Measurements from ENCODE around the gene ETV7.

The ETV7 gene

GRCh38 chr6:36384095-36384494, 3.4 kb downstream of the ETV7 start:
- H3K36me3 ChIP-seq (ENCODE audit: control insufficient read depth, insufficient read depth, low read length) = no peaks in the 10 kb centered on the region
- no peak overlapping the region for H3K4me3 ChIP-seq (ENCODE audit: extremely low read depth, insufficient read depth, low read length, poor library complexity, severe bottlenecking)
- peaks cover 14% of the 10 kb centered on the region for H3K4me1 ChIP-seq (ENCODE audit: control insufficient read depth, insufficient read depth, low read length, poor library complexity, severe bottlenecking)
- 79 to 82% methylated on average over 2 of the region's 2 CpGs for WGBS, 2 experiments (ENCODE audit: insufficient coverage in 2 of 2)
- H3K9me3 ChIP-seq (ENCODE audit: control insufficient read depth, low read length) = no peaks in the 10 kb centered on the region
- H3K27ac ChIP-seq (ENCODE audit: low read depth, low read length, severe bottlenecking) = no peak overlapping the region

GRCh38 chr6:36383606-36384005, 3.9 kb downstream of the ETV7 start:
- H3K27ac ChIP-seq (ENCODE audit: low read depth, low read length, severe bottlenecking) = no peak overlapping the region
- 60% methylated on average over 1 of the region's 2 CpGs; no CpG with 5 or more reads in 1 of the 2 experiments for WGBS, 2 experiments (ENCODE audit: insufficient coverage in 2 of 2)
- no peaks in the 10 kb centered on the region for H3K36me3 ChIP-seq (ENCODE audit: control insufficient read depth, insufficient read depth, low read length)
- H3K4me3 ChIP-seq (ENCODE audit: extremely low read depth, insufficient read depth, low read length, poor library complexity, severe bottlenecking) = no peak overlapping the region
- H3K9me3 ChIP-seq (ENCODE audit: control insufficient read depth, low read length) = no peaks in the 10 kb centered on the region
- peaks cover 14% of the 10 kb centered on the region for H3K4me1 ChIP-seq (ENCODE audit: control insufficient read depth, insufficient read depth, low read length, poor library complexity, severe bottlenecking)

- H3K4me3 ChIP-seq (ENCODE audit: extremely low read depth, insufficient read depth, low read length, poor library complexity, severe bottlenecking) = no peak overlapping the region
- no peaks in the 10 kb centered on the region for H3K9me3 ChIP-seq (ENCODE audit: control insufficient read depth, low read length)
- H3K4me1 ChIP-seq (ENCODE audit: control insufficient read depth, insufficient read depth, low read length, poor library complexity, severe bottlenecking) = peaks cover 14% of the 10 kb centered on the region
- H3K27ac ChIP-seq (ENCODE audit: low read depth, low read length, severe bottlenecking) = no peak overlapping the region
- no peaks in the 10 kb centered on the region for H3K36me3 ChIP-seq (ENCODE audit: control insufficient read depth, insufficient read depth, low read length)
- 84 to 100% methylated on average over 2 to 3 of the region's 4 CpGs for WGBS, 2 experiments (ENCODE audit: insufficient coverage in 2 of 2)
Observed at GRCh38 chr6:36382976-36383375, 4.5 kb downstream of the ETV7 start.

GRCh38 chr6:36381502-36382389, 5.7 kb downstream of the ETV7 start:
- no peak overlapping the region for H3K27ac ChIP-seq (ENCODE audit: low read depth, low read length, severe bottlenecking)
- 71 to 92% methylated on average over 4 to 6 of the region's 9 CpGs for WGBS, 2 experiments (ENCODE audit: insufficient coverage in 2 of 2)
- H3K9me3 ChIP-seq (ENCODE audit: control insufficient read depth, low read length) = no peaks in the 10 kb centered on the region
- H3K4me3 ChIP-seq (ENCODE audit: extremely low read depth, insufficient read depth, low read length, poor library complexity, severe bottlenecking) = no peak overlapping the region
- peaks cover 8% of the 10 kb centered on the region for H3K4me1 ChIP-seq (ENCODE audit: control insufficient read depth, insufficient read depth, low read length, poor library complexity, severe bottlenecking)
- H3K36me3 ChIP-seq (ENCODE audit: control insufficient read depth, insufficient read depth, low read length) = no peaks in the 10 kb centered on the region

GRCh38 chr6:36380166-36380565, 7.3 kb downstream of the ETV7 start:
- Histone ChIP-seq H3K36me3 (ENCODE audit: control insufficient read depth, insufficient read depth, low read length) (no peaks in the 10 kb centered on the region), H3K4me1 (ENCODE audit: control insufficient read depth, insufficient read depth, low read length, poor library complexity, severe bottlenecking) (peaks cover 8% of the 10 kb centered on the region), H3K9me3 (ENCODE audit: control insufficient read depth, low read length) (no peaks in the 10 kb centered on the region), H3K4me3 (ENCODE audit: extremely low read depth, insufficient read depth, low read length, poor library complexity, severe bottlenecking) (no peak overlapping the region), H3K27ac (ENCODE audit: low read depth, low read length, severe bottlenecking) (no peak overlapping the region)
- WGBS, 2 experiments (ENCODE audit: insufficient coverage in 2 of 2) = 93% methylated on average over 4 of the region's 4 CpGs

GRCh38 chr6:36378936-36379335, 8.5 kb downstream of the ETV7 start:
- Histone ChIP-seq H3K4me3 (ENCODE audit: extremely low read depth, insufficient read depth, low read length, poor library complexity, severe bottlenecking) (no peak overlapping the region), H3K4me1 (ENCODE audit: control insufficient read depth, insufficient read depth, low read length, poor library complexity, severe bottlenecking) (peaks cover 8% of the 10 kb centered on the region), H3K9me3 (ENCODE audit: control insufficient read depth, low read length) (no peaks in the 10 kb centered on the region), H3K27ac (ENCODE audit: low read depth, low read length, severe bottlenecking) (no peak overlapping the region), H3K36me3 (ENCODE audit: control insufficient read depth, insufficient read depth, low read length) (no peaks in the 10 kb centered on the region)
- WGBS, 2 experiments (ENCODE audit: insufficient coverage in 2 of 2) = 90% methylated on average over 9 to 10 of the region's 10 CpGs

GRCh38 chr6:36378243-36378920, 9.1 kb downstream of the ETV7 start:
- WGBS, 2 experiments (ENCODE audit: insufficient coverage in 2 of 2) = no CpG with 5 or more reads among the region's 4 CpGs
- no peak overlapping the region for H3K27ac ChIP-seq (ENCODE audit: low read depth, low read length, severe bottlenecking)
- no peaks in the 10 kb centered on the region for H3K9me3 ChIP-seq (ENCODE audit: control insufficient read depth, low read length)
- no peak overlapping the region for H3K4me3 ChIP-seq (ENCODE audit: extremely low read depth, insufficient read depth, low read length, poor library complexity, severe bottlenecking)
- no peaks in the 10 kb centered on the region for H3K36me3 ChIP-seq (ENCODE audit: control insufficient read depth, insufficient read depth, low read length)
- H3K4me1 ChIP-seq (ENCODE audit: control insufficient read depth, insufficient read depth, low read length, poor library complexity, severe bottlenecking) = peaks cover 4% of the 10 kb centered on the region

GRCh38 chr6:36377594-36377993, 9.9 kb downstream of the ETV7 start:
- H3K27ac ChIP-seq (ENCODE audit: low read depth, low read length, severe bottlenecking) = no peak overlapping the region
- H3K36me3 ChIP-seq (ENCODE audit: control insufficient read depth, insufficient read depth, low read length) = no peaks in the 10 kb centered on the region
- 73 to 87% methylated on average over 2 to 4 of the region's 5 CpGs for WGBS, 2 experiments (ENCODE audit: insufficient coverage in 2 of 2)
- H3K4me1 ChIP-seq (ENCODE audit: control insufficient read depth, insufficient read depth, low read length, poor library complexity, severe bottlenecking) = no peaks in the 10 kb centered on the region
- no peak overlapping the region for H3K4me3 ChIP-seq (ENCODE audit: extremely low read depth, insufficient read depth, low read length, poor library complexity, severe bottlenecking)
- no peaks in the 10 kb centered on the region for H3K9me3 ChIP-seq (ENCODE audit: control insufficient read depth, low read length)

- H3K9me3 ChIP-seq (ENCODE audit: control insufficient read depth, low read length) = no peaks in the 10 kb centered on the region
- H3K4me1 ChIP-seq (ENCODE audit: control insufficient read depth, insufficient read depth, low read length, poor library complexity, severe bottlenecking) = no peaks in the 10 kb centered on the region
- H3K4me3 ChIP-seq (ENCODE audit: extremely low read depth, insufficient read depth, low read length, poor library complexity, severe bottlenecking) = no peak overlapping the region
- 73 to 82% methylated on average over 6 of the region's 8 CpGs for WGBS, 2 experiments (ENCODE audit: insufficient coverage in 2 of 2)
- no peak overlapping the region for H3K27ac ChIP-seq (ENCODE audit: low read depth, low read length, severe bottlenecking)
- H3K36me3 ChIP-seq (ENCODE audit: control insufficient read depth, insufficient read depth, low read length) = no peaks in the 10 kb centered on the region
Observed at GRCh38 chr6:36376742-36377141, 10.7 kb downstream of the ETV7 start.

GRCh38 chr6:36376183-36376582, 11.3 kb downstream of the ETV7 start:
- Histone ChIP-seq H3K9me3 (ENCODE audit: control insufficient read depth, low read length) (no peaks in the 10 kb centered on the region), H3K4me1 (ENCODE audit: control insufficient read depth, insufficient read depth, low read length, poor library complexity, severe bottlenecking) (no peaks in the 10 kb centered on the region), H3K36me3 (ENCODE audit: control insufficient read depth, insufficient read depth, low read length) (no peaks in the 10 kb centered on the region), H3K4me3 (ENCODE audit: extremely low read depth, insufficient read depth, low read length, poor library complexity, severe bottlenecking) (no peak overlapping the region), H3K27ac (ENCODE audit: low read depth, low read length, severe bottlenecking) (no peak overlapping the region)
- WGBS, 2 experiments (ENCODE audit: insufficient coverage in 2 of 2) = 100% methylated on average over 2 to 3 of the region's 8 CpGs
